Body of pancreas (tissue), 4 donors: Measurements from ENCODE around the gene EIF5AL1. TPM values are rescaled to one million over a fixed set of nuclear protein-coding genes. Genes with fewer than 3 reads are reported as not detected.

Source experiments
- ATAC-seq: fragments of 150-250 bp; one replicate; pipeline ENCODE4 v1.9.1; 2016
- DNase-seq, 4 donors: peaks; one replicate each; pipeline ENCODE4 v3.0.0-alpha.2; 2019
- H3K27ac ChIP-seq, 4 donors: fragments of 200-600 bp; sonication (generic); 1 replicate in 3 of 4; 2 replicates in 1 of 4; pipeline versions ENCODE4 v1.5.1 to v1.6.1; 2016 to 2019; ENCODE audit warnings: mild to moderate bottlenecking in 1 of 4, mixed read lengths in 1 of 4, moderate library complexity in 1 of 4
- H3K27me3 ChIP-seq, 2 donors: fragments of 200-600 bp; sonication (generic); one replicate each; pipeline ENCODE4 v1.6.0; 2016; ENCODE audit warnings: mild to moderate bottlenecking in 1 of 2
- H3K36me3 ChIP-seq, 2 donors: fragments of 200-600 bp; sonication (generic); replicated peaks in 1 of 2; 2 replicates each; pipeline ENCODE4 v1.5.1; 2016; ENCODE audit warnings: low read depth in 2 of 2; ENCODE audit not compliant: insufficient read depth in 1 of 2
- H3K4me1 ChIP-seq: fragments of 200-600 bp; sonication (generic); one replicate; pipeline ENCODE4 v1.6.0; 2016
- H3K4me3 ChIP-seq, 2 donors: fragments of 200-600 bp; sonication (generic); 1 replicate in 1 of 2; 2 replicates in 1 of 2; pipeline ENCODE4 v1.5.1; 2016 to 2019
- H3K9me3 ChIP-seq, 3 donors: fragments of 200-600 bp; sonication (generic); 1 replicate in 2 of 3; 2 replicates in 1 of 3; pipeline ENCODE4 v1.5.1; 2016
- POLR2A ChIP-seq, 3 donors: fragments of 450-650 bp; IDR thresholded peaks; one replicate each; pipeline ENCODE4 v1.6.1; 2016; ENCODE audit warnings: antibody characterized with exemption in 3 of 3, mild to moderate bottlenecking in 2 of 3
- WGBS, 2 donors: methylation state at CpG; one replicate each; pipeline ENCODE4 v1.1.5; 2017; 5-methylcytosine and 5-hydroxymethylcytosine counted together
- intact Hi-C: fragments of 100-400 bp; cut with DNase I; formaldehyde crosslinking; loops from one replicate; pipeline ENCODE4 v1.15.1; 2023
- total RNA-seq, 2 donors: library from RNA; depleted of rRNA; stranded (reverse); fragments of >200 nt; gene quantifications; one replicate each; pipeline ENCODE4 v1.1.0, GENCODE V29; 2016
- TF ChIP-seq, protein P1 (sequence below), 7 experiments: fragments of 450-650 bp in 4 of 7; fragments of 200-600 bp in 3 of 7; sonication (generic) in 3 of 7; IDR thresholded peaks; one replicate each; pipeline ENCODE4 v1.5.1; 2016 to 2019; ENCODE audit warnings: antibody characterized with exemption in 7 of 7

EIF5AL1 gene
- total RNA-seq, 2 donors from 2014 or later, result not detected

DNA sequence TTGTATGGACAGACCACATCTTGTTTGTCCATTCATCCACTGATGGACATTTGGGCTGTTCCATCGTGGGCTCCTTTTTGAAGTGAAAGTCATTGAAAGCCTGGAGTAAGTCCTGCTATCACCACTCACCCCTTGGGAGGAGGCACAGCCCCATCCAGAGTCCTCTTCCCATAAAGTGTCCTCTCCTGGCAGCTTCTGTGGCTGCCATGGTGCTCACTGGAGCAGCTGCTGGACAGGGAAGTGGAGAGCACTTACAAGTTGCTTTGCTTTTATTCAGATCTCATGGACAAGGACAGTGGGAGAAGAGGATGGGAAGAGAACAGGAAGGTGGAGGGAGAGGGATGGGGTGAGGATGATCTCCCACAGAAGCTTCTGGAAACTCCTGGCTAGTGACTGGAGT is 18.5 kb upstream of the EIF5AL1 start:
- WGBS, 2 donors, result 50 to 65% methylated on average over 1 of the region's 1 CpG
- H3K4me1 ChIP-seq, result no peaks in the 10 kb centered on the region
- intact Hi-C loops, result no loop called here
- DNase-seq (no peak), ATAC-seq (no peak)
- H3K27me3 ChIP-seq, result no peaks in the 10 kb centered on the region
- H3K4me3 ChIP-seq, result no peak overlapping the region
- TF ChIP-seq, protein P1, sequence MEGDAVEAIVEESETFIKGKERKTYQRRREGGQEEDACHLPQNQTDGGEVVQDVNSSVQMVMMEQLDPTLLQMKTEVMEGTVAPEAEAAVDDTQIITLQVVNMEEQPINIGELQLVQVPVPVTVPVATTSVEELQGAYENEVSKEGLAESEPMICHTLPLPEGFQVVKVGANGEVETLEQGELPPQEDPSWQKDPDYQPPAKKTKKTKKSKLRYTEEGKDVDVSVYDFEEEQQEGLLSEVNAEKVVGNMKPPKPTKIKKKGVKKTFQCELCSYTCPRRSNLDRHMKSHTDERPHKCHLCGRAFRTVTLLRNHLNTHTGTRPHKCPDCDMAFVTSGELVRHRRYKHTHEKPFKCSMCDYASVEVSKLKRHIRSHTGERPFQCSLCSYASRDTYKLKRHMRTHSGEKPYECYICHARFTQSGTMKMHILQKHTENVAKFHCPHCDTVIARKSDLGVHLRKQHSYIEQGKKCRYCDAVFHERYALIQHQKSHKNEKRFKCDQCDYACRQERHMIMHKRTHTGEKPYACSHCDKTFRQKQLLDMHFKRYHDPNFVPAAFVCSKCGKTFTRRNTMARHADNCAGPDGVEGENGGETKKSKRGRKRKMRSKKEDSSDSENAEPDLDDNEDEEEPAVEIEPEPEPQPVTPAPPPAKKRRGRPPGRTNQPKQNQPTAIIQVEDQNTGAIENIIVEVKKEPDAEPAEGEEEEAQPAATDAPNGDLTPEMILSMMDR (IDR thresholded peaks at IDR 0.05), result no peak
- TF ChIP-seq POLR2A (IDR thresholded peaks at IDR 0.05), result no peak
- no peaks in the 10 kb centered on the region for H3K9me3 ChIP-seq
- H3K36me3 ChIP-seq, result no peaks in the 10 kb centered on the region
- H3K27ac ChIP-seq, result no peak overlapping the region

GRCh38 chr10:79494871-79495705 is 17.2 kb upstream of the EIF5AL1 start:
- WGBS, 2 donors, result 79 to 86% methylated on average over 15 to 17 of the region's 17 CpGs
- Histone ChIP-seq H3K4me1 (no peaks in the 10 kb centered on the region), H3K9me3 (no peaks in the 10 kb centered on the region), H3K36me3 (no peaks in the 10 kb centered on the region), H3K4me3 (no peak overlapping the region), H3K27ac (no peak overlapping the region), H3K27me3 (no peaks in the 10 kb centered on the region)
- ATAC-seq, result no peak
- no peak for TF ChIP-seq POLR2A (IDR thresholded peaks at IDR 0.05)
- TF ChIP-seq, protein P1 (IDR thresholded peaks at IDR 0.05), result no peak
- intact Hi-C loops, result no loop called here
- DNase-seq, result no peak

DNA sequence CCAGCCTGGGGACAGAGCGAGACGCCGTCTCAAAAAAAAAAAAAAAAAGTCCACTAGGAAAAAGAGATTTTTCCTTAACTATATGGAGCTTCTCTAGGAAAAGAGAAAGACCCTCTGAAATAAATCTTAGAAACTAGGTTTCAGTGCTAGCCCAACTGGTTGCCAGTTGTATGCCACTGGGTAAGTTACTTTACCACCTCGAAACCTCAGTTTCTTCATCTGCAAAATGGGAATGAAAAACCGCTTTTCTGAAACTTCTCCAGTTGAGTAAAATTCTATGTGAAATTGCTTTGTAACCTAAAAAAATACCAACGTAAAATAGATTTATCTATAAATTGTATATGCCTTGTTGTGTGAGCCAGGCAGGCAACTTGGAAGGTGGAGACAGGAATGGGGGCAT is 16.5 kb upstream of the EIF5AL1 start:
- H3K9me3 ChIP-seq, result no peaks in the 10 kb centered on the region
- H3K36me3 ChIP-seq, result no peaks in the 10 kb centered on the region
- no peaks in the 10 kb centered on the region for H3K4me1 ChIP-seq
- ATAC-seq (no peak), DNase-seq (no peak)
- H3K27ac ChIP-seq, result no peak overlapping the region
- no peaks in the 10 kb centered on the region for H3K27me3 ChIP-seq
- H3K4me3 ChIP-seq, result no peak overlapping the region
- 81% methylated on average over 6 of the region's 6 CpGs for WGBS, 2 donors
- intact Hi-C loops, result no loop called here
- TF ChIP-seq, protein P1 (IDR thresholded peaks at IDR 0.05), result no peak
- TF ChIP-seq POLR2A (IDR thresholded peaks at IDR 0.05), result no peak

- 43 to 47% methylated on average over 4 of the region's 4 CpGs for WGBS, 2 donors
- Histone ChIP-seq H3K9me3 (no peaks in the 10 kb centered on the region), H3K27me3 (no peaks in the 10 kb centered on the region), H3K27ac (no peak overlapping the region), H3K4me1 (no peaks in the 10 kb centered on the region), H3K36me3 (no peaks in the 10 kb centered on the region), H3K4me3 (no peak overlapping the region)
- intact Hi-C loops, result no loop called here
- DNase-seq, result no peak
- no peak for ATAC-seq
- TF ChIP-seq, protein P1 (IDR thresholded peaks at IDR 0.05), result no peak
- TF ChIP-seq POLR2A (IDR thresholded peaks at IDR 0.05), result no peak
Observed at GRCh38 chr10:79496896-79497295, 15.4 kb upstream of the EIF5AL1 start.
